Prostate gland (tissue), 2 donors: Measurements from ENCODE around the gene HSP90AB1. TPM values are rescaled to one million over a fixed set of nuclear protein-coding genes. Genes with fewer than 3 reads are reported as not detected.

Experiments used
- DNase-seq: peaks from one replicate; pipeline ENCODE4 v3.0.0-alpha.2; 2019; ENCODE audit warnings: low spot score
- H3K27ac ChIP-seq, 2 donors: fragments of 200-600 bp; sonication (generic); 2 replicates each; pipeline ENCODE4 v1.5.1; 2017 to 2019
- H3K27me3 ChIP-seq: fragments of 200-600 bp; sonication (generic); replicated peaks from 2 replicates; pipeline ENCODE4 v1.5.1; 2019; ENCODE audit not compliant: insufficient read depth
- H3K36me3 ChIP-seq, 2 donors: fragments of 200-600 bp; sonication (generic); 1 replicate in 1 of 2; 2 replicates in 1 of 2; pipeline versions ENCODE4 v1.5.1 to v1.8.1; 2017 to 2019
- H3K4me1 ChIP-seq: fragments of 200-600 bp; sonication (generic); replicated peaks from 2 replicates; pipeline ENCODE4 v1.5.1; 2019
- H3K4me3 ChIP-seq, 2 donors: fragments of 200-600 bp; sonication (generic); 2 replicates each; pipeline ENCODE4 v1.5.1; 2017 to 2019
- H3K9me3 ChIP-seq: fragments of 200-600 bp; sonication (generic); 2 replicates; pipeline ENCODE4 v1.5.1; 2017
- POLR2A ChIP-seq: fragments of 450-650 bp; IDR thresholded peaks from one replicate; pipeline ENCODE4 v1.6.1; 2016; ENCODE audit warnings: antibody characterized with exemption, mild to moderate bottlenecking
- POLR2AphosphoS5 ChIP-seq: sonication (generic); formaldehyde crosslinking; IDR thresholded peaks from one replicate; pipeline ENCODE4 v1.6.1; 2017; ENCODE audit warnings: antibody characterized with exemption
- WGBS: methylation state at CpG from one replicate; pipeline ENCODE4 v1.1.5; 2018; 5-methylcytosine and 5-hydroxymethylcytosine counted together
- intact Hi-C: fragments of 100-400 bp; cut with DNase I; formaldehyde crosslinking; loops from one replicate; pipeline ENCODE4 v1.14.2; 2022
- total RNA-seq, 2 donors: library from RNA; depleted of rRNA; stranded (reverse); fragments of >200 nt; gene quantifications; one replicate each; pipeline ENCODE4 v1.1.0, GENCODE V29; 2016
- TF ChIP-seq, protein P1 (sequence below), 4 experiments: fragments of 200-600 bp in 2 of 4; fragments of 450-650 bp in 2 of 4; sonication (generic) in 2 of 4; IDR thresholded peaks; 1 replicate in 3 of 4; 2 replicates in 1 of 4; pipeline ENCODE4 v1.5.1; 2016 to 2019; ENCODE audit warnings: antibody characterized with exemption in 4 of 4, mild to moderate bottlenecking in 2 of 4, moderate library complexity in 2 of 4

Gene HSP90AB1
- total RNA-seq, 2 donors from 2014 or later: 650 to 805 TPM

DNA sequence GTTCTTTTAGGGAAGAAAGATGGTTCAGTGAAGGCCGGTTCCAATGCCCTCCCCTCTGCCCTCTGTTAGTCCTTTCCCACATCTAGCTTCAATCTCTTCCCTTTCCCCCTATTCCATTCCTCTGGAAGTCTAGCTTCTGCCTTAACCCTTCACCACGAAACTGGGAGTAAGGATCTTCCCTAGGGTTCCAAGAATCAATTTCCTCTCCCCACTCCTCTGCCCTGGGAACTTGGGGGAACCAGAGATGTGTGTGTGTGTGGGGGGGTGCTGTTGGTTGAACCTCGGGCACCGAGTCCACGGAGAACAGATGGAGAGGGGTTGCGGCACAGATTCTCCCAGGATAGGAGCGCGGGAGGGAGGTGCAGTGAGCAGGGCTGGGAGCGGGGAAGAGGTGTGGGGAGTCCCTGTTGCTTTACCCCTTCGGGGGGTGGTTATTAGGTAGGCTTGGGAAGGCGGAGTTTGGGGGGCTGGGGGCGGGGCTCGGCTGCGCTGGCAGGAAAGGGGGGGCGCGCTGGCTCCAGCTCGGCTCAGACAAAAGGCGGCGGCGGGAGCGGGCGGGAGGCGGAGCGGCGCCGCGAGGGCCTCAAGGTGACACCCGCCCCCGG lies 23.1 kb downstream of the HSP90AB1 start, which contains the start of gene TMEM151B:
Gene TMEM151B (plus strand): TSS at position 530 of the 605 bp plus-strand sequence. CDS start 293 bp downstream, outside the sequence.
- intact Hi-C loops: loop anchor here (2.0 to 5.0 kb wide), 2 partner anchors 37 to 69 kb away; no protein-coding TSS in a partner anchor
- Histone ChIP-seq H3K4me1 (no peaks in the 10 kb centered on the region), H3K27me3 (no peaks in the 10 kb centered on the region), H3K27ac (no peak within 1 kb of the TSS), H3K9me3 (no peaks in the 10 kb centered on the region), H3K36me3 (no peaks in the 10 kb centered on the region), H3K4me3 (peak within 1 kb of the TSS; percentile 29 to 45)
- TF ChIP-seq POLR2A: no peak
- TF ChIP-seq POLR2AphosphoS5: no peak
- TF ChIP-seq, protein P1, sequence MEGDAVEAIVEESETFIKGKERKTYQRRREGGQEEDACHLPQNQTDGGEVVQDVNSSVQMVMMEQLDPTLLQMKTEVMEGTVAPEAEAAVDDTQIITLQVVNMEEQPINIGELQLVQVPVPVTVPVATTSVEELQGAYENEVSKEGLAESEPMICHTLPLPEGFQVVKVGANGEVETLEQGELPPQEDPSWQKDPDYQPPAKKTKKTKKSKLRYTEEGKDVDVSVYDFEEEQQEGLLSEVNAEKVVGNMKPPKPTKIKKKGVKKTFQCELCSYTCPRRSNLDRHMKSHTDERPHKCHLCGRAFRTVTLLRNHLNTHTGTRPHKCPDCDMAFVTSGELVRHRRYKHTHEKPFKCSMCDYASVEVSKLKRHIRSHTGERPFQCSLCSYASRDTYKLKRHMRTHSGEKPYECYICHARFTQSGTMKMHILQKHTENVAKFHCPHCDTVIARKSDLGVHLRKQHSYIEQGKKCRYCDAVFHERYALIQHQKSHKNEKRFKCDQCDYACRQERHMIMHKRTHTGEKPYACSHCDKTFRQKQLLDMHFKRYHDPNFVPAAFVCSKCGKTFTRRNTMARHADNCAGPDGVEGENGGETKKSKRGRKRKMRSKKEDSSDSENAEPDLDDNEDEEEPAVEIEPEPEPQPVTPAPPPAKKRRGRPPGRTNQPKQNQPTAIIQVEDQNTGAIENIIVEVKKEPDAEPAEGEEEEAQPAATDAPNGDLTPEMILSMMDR (IDR thresholded peaks at IDR 0.05): no peak
- DNase-seq: no peak
- WGBS: 13% methylated on average over 27 of the region's 29 CpGs

DNA sequence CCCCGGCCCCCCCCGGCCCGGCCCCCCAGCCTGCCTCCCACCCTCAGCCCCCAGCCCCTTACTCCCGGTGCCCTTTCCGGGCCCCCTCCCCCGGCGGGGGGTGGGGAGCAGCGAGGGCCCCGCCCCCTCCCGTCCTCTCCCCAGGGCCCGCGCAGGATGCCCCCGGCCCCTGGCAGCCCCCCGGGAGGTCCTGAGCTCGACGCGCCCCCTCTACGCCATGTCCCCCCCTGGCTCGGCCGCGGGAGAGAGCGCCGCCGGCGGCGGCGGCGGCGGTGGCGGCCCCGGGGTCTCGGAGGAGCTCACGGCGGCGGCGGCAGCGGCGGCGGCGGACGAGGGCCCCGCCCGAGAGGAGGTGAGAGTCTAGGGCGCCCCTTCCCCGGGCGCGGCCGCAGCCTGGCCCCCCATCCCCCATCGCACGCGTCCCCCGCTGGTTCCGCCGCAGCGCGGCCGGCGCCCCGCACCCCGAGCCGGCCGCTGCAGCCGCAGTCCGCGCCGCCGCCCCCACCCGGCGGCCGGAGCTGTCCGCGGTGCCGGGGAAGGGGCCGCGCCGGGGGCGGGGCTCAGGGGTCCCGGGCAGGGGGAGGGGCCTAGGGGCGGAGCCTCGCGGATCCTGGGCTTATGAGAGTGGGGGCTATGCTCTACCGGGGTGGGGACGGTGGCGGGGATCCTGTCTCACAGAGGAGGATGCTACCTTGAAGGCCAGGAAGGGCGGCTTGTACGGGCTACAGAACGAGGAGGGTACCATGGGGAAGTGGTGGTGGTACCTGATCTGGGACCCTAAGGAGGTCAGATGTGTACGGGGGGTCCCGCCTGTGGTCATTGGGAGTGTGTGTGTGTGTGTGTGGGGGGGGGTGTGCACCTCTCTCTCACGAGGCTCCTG lies 23.9 kb downstream of the HSP90AB1 start:
- no peak for DNase-seq
- intact Hi-C loops: no loop called here
- Histone ChIP-seq H3K4me1 (no peaks in the 10 kb centered on the region), H3K27me3 (peaks cover 5% of the 10 kb centered on the region), H3K9me3 (no peaks in the 10 kb centered on the region), H3K36me3 (no peaks in the 10 kb centered on the region), H3K4me3 (peak overlapping the region; percentile 29 to 45), H3K27ac (no peak overlapping the region)
- no peak for TF ChIP-seq POLR2AphosphoS5
- TF ChIP-seq POLR2A: no peak
- TF ChIP-seq, protein P1 (IDR thresholded peaks at IDR 0.05): no peak
- 4% methylated on average over 37 of the region's 90 CpGs for WGBS

DNA sequence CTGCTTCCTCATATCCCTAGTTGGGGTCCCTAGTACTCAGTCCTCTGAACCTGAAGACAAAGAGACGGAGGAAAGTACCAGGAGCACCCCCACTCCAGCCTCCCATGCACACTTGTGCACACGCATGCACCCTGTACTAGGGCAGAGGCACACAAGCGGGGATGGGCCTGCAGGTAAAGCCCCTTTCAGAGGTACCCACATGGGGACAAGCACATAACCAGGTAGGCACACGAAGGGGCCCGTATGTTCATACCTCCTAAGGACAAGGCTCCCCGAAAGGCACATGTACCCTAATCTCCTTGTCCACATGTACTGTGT lies 24.5 kb downstream of the HSP90AB1 start:
- no peaks in the 10 kb centered on the region for H3K4me1 ChIP-seq
- peaks cover 5% of the 10 kb centered on the region for H3K27me3 ChIP-seq
- no peak overlapping the region for H3K27ac ChIP-seq
- no peaks in the 10 kb centered on the region for H3K36me3 ChIP-seq
- no peak for DNase-seq
- intact Hi-C loops: no loop called here
- no peaks in the 10 kb centered on the region for H3K9me3 ChIP-seq
- no peak overlapping the region for H3K4me3 ChIP-seq
- 90% methylated on average over 6 of the region's 6 CpGs for WGBS
- TF ChIP-seq, protein P1 (IDR thresholded peaks at IDR 0.05): no peak
- TF ChIP-seq POLR2A: no peak
- no peak for TF ChIP-seq POLR2AphosphoS5

DNA sequence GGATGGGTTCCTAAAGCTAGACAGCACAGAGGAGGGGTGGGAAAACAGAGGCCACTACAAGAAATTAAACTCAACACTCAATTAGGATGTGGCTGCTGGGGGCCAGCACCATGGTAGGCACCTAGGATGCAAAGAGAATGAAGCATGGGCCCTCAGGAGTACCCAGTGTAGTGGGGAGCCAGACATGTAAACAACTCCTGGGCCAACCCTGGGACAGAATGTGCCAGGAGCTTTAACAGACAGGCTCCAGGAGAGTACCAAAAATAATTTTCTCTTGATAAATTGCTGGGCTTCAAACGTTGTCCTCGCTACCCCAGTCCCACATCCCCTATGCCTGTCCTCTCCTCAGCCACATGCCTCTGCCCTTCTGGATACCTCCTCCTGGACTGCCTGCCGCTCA lies 25.0 kb downstream of the HSP90AB1 start:
- H3K36me3 ChIP-seq: no peaks in the 10 kb centered on the region
- TF ChIP-seq POLR2A: no peak
- TF ChIP-seq, protein P1 (IDR thresholded peaks at IDR 0.05): no peak
- no peak for TF ChIP-seq POLR2AphosphoS5
- intact Hi-C loops: no loop called here
- H3K27ac ChIP-seq: no peak overlapping the region
- WGBS: 62% methylated on average over 3 of the region's 3 CpGs
- H3K27me3 ChIP-seq: peaks cover 5% of the 10 kb centered on the region
- H3K9me3 ChIP-seq: no peaks in the 10 kb centered on the region
- DNase-seq: no peak
- H3K4me1 ChIP-seq: no peaks in the 10 kb centered on the region
- H3K4me3 ChIP-seq: no peak overlapping the region
